Measurements from ENCODE around the gene XAB2. TPM values are rescaled to one million over a fixed set of nuclear protein-coding genes. Genes with fewer than 3 reads are reported as not detected.

The XAB2 gene
- polyA plus RNA-seq, 1 experiment: 39.8 TPM

DNA sequence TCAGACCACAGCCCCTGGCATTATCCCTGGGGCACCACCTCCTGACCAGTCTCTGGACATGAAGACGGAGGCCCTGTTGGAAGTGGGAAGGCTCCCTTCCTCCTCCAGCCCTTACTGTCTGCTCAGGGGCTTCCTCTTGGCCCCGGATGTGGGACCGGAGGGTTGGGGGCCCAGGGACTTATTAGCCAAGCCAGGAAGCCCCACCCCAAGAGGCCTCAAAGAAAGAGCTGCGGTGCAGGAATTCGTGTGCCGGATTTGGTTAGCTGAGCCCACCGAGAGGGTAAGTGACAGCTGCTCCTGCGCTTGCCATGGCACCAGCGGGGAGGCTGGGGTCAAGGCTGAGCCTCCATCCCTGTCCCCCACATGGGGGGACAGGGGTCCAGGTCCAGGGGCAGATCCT lies 39.5 kb upstream of the XAB2 start, which contains the start of gene RETN:
RETN (plus strand) TSS at position 208 of the 400 bp plus-strand sequence. CDS start 278 bp downstream, outside the sequence.
- ChIA-PET POLR2A (no interaction called here), CTCF (interaction anchor here (2.2 to 5.6 kb wide), 2 partner anchors 12 to 16 kb away, joined by 9 to 33 read pairs; partner anchors contain the start of gene TRAPPC5)
- Histone ChIP-seq H3K36me3 (ENCODE audit: control insufficient read depth, insufficient read depth, low read length) (no peaks in the 10 kb centered on the region), H3K4me3 (ENCODE audit: low read depth, low read length) (no peak within 1 kb of the TSS), H3K27me3 (ENCODE audit: control insufficient read depth, insufficient read depth, low read length) (peaks cover 12% of the 10 kb centered on the region)
- DNase-seq (ENCODE audit: low read depth): no peak
- TF ChIP-seq, protein P1, sequence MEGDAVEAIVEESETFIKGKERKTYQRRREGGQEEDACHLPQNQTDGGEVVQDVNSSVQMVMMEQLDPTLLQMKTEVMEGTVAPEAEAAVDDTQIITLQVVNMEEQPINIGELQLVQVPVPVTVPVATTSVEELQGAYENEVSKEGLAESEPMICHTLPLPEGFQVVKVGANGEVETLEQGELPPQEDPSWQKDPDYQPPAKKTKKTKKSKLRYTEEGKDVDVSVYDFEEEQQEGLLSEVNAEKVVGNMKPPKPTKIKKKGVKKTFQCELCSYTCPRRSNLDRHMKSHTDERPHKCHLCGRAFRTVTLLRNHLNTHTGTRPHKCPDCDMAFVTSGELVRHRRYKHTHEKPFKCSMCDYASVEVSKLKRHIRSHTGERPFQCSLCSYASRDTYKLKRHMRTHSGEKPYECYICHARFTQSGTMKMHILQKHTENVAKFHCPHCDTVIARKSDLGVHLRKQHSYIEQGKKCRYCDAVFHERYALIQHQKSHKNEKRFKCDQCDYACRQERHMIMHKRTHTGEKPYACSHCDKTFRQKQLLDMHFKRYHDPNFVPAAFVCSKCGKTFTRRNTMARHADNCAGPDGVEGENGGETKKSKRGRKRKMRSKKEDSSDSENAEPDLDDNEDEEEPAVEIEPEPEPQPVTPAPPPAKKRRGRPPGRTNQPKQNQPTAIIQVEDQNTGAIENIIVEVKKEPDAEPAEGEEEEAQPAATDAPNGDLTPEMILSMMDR (IDR thresholded peaks at IDR 0.05; ENCODE audit: insufficient read depth, low read depth, low read length): no peak

GRCh38 chr19:7665076-7665475 lies 35.7 kb upstream of the XAB2 start:
- H3K27me3 ChIP-seq (ENCODE audit: control insufficient read depth, insufficient read depth, low read length): peaks cover 2% of the 10 kb centered on the region; the same call in 1 of the 2 replicates
- CTCF ChIA-PET: interaction anchor here (0.7 to 2.5 kb wide), 5 partner anchors 9 to 16 kb away, joined by 3 to 8 read pairs (median 4); partner anchors contain the start of gene TRAPPC5

DNA sequence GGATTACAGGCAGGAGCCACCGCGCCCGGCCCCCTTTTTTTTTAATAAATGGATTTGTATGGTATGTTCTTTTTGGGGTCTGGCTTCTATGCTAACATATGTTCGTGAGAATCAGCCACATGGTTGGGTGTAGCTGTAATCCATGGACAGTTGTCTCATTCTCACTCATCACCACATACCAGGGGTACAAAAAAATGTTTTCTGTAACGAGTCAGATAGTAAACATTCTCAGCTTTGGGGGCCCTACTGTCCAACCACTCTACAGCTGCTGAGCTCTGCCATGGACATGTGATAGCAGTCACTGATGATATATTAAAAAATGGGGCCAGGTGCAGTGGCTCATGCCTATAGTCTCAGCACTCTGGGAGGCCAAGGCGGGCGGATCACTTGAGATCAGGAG lies 34.4 kb upstream of the XAB2 start:
- ChIA-PET POLR2A (no interaction called here), CTCF (interaction anchor here (0.9 to 2.5 kb wide), 3 partner anchors 10 to 17 kb away, joined by 5 to 8 read pairs (median 7); partner anchors contain the start of gene TRAPPC5)
- no peak for DNase-seq (ENCODE audit: low read depth)
- Histone ChIP-seq H3K27me3 (ENCODE audit: control insufficient read depth, insufficient read depth, low read length) (no peaks in the 10 kb centered on the region; the same call in 1 of the 2 replicates), H3K4me3 (ENCODE audit: low read depth, low read length) (no peak overlapping the region), H3K36me3 (ENCODE audit: control insufficient read depth, insufficient read depth, low read length) (no peaks in the 10 kb centered on the region)
- TF ChIP-seq, protein P1 (IDR thresholded peaks at IDR 0.05; ENCODE audit: insufficient read depth, low read depth, low read length): no peak

More at GRCh38 chr19:7665076-7665475, 35.7 kb upstream of the XAB2 start:
- TF ChIP-seq, protein P1 (IDR thresholded peaks at IDR 0.05; ENCODE audit: insufficient read depth, low read depth, low read length): no peak
- DNase-seq (ENCODE audit: low read depth): no peak
- no peak overlapping the region for H3K4me3 ChIP-seq (ENCODE audit: low read depth, low read length)
- POLR2A ChIA-PET: no interaction called here
- no peaks in the 10 kb centered on the region for H3K36me3 ChIP-seq (ENCODE audit: control insufficient read depth, insufficient read depth, low read length)

DNA sequence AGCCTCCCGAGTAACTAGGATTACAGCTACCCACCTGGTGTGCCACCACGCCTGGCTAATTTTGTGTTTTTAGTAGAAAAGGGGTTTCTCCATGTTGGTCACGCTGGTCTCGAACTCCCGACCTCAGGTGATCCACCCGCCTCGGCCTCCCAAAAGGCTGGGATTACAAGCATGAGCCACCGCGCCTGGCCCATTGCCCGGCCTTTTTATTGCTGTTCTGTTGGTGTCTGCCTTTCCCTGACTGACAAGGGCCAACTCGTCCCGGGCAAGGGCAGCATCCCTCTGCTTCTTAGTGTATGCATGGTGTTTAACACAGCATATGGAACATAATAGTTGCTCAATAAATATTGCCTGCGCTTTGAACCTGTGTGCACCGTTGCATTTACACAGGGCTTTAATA lies 33.3 kb upstream of the XAB2 start:
- Histone ChIP-seq H3K36me3 (ENCODE audit: control insufficient read depth, insufficient read depth, low read length) (no peaks in the 10 kb centered on the region), H3K4me3 (ENCODE audit: low read depth, low read length) (no peak overlapping the region), H3K27me3 (ENCODE audit: control insufficient read depth, insufficient read depth, low read length) (no peaks in the 10 kb centered on the region; the same call in 1 of the 2 replicates)
- no peak for DNase-seq (ENCODE audit: low read depth)
- POLR2A ChIA-PET: no interaction called here
- TF ChIP-seq, protein P1 (IDR thresholded peaks at IDR 0.05; ENCODE audit: insufficient read depth, low read depth, low read length): no peak
- CTCF ChIA-PET: interaction anchor here (2.5 kb wide), 1 partner anchor 9 kb away, joined by 7 read pairs; no protein-coding TSS in a partner anchor

DNA sequence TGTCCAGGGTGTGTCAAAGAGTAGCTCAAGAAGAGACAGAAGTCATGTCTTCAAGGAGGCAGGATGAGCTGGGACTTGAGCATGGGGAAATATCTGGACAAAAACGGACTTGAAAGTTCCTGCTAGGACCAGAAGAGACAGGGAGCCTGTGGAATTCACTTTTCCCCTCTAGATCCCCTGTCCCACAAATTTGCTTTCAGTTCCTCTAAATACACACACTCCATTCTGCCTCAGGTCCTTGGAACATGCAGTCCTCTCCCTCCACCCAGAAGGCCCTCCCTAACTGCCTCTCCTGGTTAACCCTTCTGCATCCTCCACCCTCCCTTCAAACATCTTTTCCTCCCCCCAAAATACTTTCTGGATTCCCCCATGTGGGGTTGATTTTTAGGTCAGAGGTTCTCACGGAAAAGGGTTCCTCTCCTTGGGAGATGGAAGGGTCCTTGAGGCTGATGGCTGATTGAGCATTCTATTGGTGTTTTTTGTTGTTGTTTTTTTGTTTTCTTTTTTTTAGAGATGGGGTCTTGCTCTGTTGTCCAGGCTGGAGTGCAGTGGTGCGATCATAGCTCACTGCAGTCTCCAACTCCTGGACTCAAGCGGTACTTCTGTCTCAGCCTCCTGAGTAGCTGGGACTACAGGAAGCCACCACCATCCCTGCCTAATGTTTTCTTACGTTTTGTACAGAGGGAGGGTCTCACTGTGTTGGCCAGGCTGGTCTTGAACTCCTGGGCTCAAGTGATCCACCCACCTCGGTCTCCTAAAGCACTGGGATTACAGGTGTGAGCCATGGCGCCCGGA lies 32.6 kb upstream of the XAB2 start:
- no peak overlapping the region for H3K4me3 ChIP-seq (ENCODE audit: low read depth, low read length)
- TF ChIP-seq, protein P1 (IDR thresholded peaks at IDR 0.05; ENCODE audit: insufficient read depth, low read depth, low read length): no peak
- DNase-seq (ENCODE audit: low read depth): no peak
- CTCF ChIA-PET: interaction anchor here (0.6 to 2.3 kb wide), 4 partner anchors 10 to 137 kb away, joined by 3 to 12 read pairs (median 6); partner anchors contain the start of gene TRAPPC5
- H3K27me3 ChIP-seq (ENCODE audit: control insufficient read depth, insufficient read depth, low read length): no peaks in the 10 kb centered on the region; the same call in 1 of the 2 replicates
- H3K36me3 ChIP-seq (ENCODE audit: control insufficient read depth, insufficient read depth, low read length): no peaks in the 10 kb centered on the region
- POLR2A ChIA-PET: no interaction called here
